SK-N-MC (cell line): Measurements from ENCODE around the gene ARHGAP24.

Experiments used
- EZH2 ChIP-seq: fragments of 200-600 bp; sonication (generic); IDR thresholded peaks from one replicate; pipeline ENCODE4 v1.6.1; 2017; ENCODE audit warnings: antibody characterized with exemption
- FOXP2 ChIP-seq: optimal IDR thresholded peaks from 2 replicates; pipeline ENCODE3; 2011; ENCODE audit warnings: mild to moderate bottlenecking, moderate library complexity; ENCODE audit not compliant: insufficient read depth; ENCODE audit errors: extremely low read length, control extremely low read depth
- POLR2AphosphoS5 ChIP-seq: IDR thresholded peaks from 2 replicates; pipeline ENCODE4 v1.6.1; 2012; ENCODE audit warnings: mild to moderate bottlenecking, low read depth, low read length, borderline replicate concordance

- no peak for TF ChIP-seq POLR2AphosphoS5
- TF ChIP-seq EZH2, result no peak
- TF ChIP-seq FOXP2, result no peak
These were observed 1.4 kb downstream of the ARHGAP24 start for GRCh38 chr4:85476381-85476780.
